Upper lobe of right lung (tissue), 1 donor: ENCODE results near the gene CXorf58. TPM values are rescaled to one million over a fixed set of nuclear protein-coding genes. Genes with fewer than 3 reads are reported as not detected.

Experiments used
- ATAC-seq: fragments of 200-7000 bp; cut with Tn5 transposase; one replicate; pipeline ENCODE4 v1.9.1; 2020; ENCODE audit warnings: mild to moderate bottlenecking, moderate library complexity
- DNase-seq: peaks from one replicate; pipeline ENCODE4 v3.0.0-alpha.2; 2020
- H3K27ac ChIP-seq: fragments of 200-600 bp; one replicate; pipeline ENCODE4 v1.8.0; 2022
- H3K27me3 ChIP-seq: fragments of 200-600 bp; one replicate; pipeline ENCODE4 v1.8.0; 2022; ENCODE audit warnings: mild to moderate bottlenecking
- H3K36me3 ChIP-seq: fragments of 200-600 bp; one replicate; pipeline ENCODE4 v1.8.0; 2022
- H3K4me1 ChIP-seq: fragments of 200-600 bp; one replicate; pipeline ENCODE4 v1.8.0; 2022
- H3K4me3 ChIP-seq: fragments of 200-600 bp; one replicate; pipeline ENCODE4 v1.8.0; 2022; ENCODE audit warnings: mild to moderate bottlenecking
- H3K9me3 ChIP-seq: fragments of 200-600 bp; one replicate; pipeline ENCODE4 v1.8.0; 2022
- CTCF ChIP-seq: fragments of 200-600 bp; IDR thresholded peaks from one replicate; pipeline ENCODE4 v1.8.0; 2022; ENCODE audit warnings: antibody characterized with exemption
- intact Hi-C: fragments of 100-400 bp; cut with DNase I; formaldehyde crosslinking; loops from one replicate; pipeline ENCODE4 v1.11.0; 2022
- total RNA-seq: library from RNA; stranded (reverse); fragmentation: NEBNext Ultra II Directional; extraction: Animal tissue kit (Norgen Biotek cat#: 25700); gene quantifications from one replicate; pipeline ENCODE4 v1.2.1, GENCODE V29; 2021
- donor health status: DM: no; HTN: yes; CAD: no; lungs with severe emphysema.

The CXorf58 gene
- total RNA-seq, 1 donor from 2014 or later: not detected

DNA sequence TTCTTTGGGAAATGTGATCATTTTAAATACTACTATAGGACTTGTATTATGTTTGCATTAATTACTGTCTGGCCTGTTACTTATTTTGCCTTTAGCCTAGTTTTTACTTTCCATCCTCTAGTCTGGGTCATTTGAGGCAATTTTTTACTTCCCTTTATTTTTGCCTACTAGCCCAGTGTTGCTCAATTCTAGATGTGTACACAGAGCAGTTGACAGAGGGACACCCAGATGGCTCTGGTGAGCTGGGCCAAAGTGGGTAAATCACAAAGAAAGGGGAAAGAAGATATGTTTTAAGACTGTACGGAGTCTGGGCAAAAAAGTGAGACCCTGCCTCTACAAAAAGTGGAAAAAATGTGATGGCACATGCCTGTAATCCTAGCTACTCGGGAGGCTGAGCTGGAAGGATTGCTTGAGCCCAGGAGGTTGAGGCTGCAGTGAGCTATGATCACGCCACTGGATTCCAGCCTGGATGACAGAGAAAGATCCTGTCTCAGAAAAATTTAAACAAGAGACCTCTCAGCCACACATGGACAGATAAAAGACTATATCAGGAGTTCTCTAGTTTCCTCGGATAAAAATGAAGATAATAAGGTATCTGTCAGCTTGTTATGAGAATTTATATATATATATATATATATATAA, 35.8 kb upstream of the CXorf58 start:
- peak; percentile 79 for ATAC-seq
- H3K27me3 ChIP-seq: no peaks in the 10 kb centered on the region
- H3K4me1 ChIP-seq: no peaks in the 10 kb centered on the region
- H3K36me3 ChIP-seq: no peaks in the 10 kb centered on the region
- no peak overlapping the region for H3K4me3 ChIP-seq
- TF ChIP-seq CTCF: no peak
- DNase-seq: no peak
- H3K9me3 ChIP-seq: no peaks in the 10 kb centered on the region
- intact Hi-C loops: no loop called here
- H3K27ac ChIP-seq: peak overlapping the region; percentile 11

- TF ChIP-seq CTCF: no peak
- Histone ChIP-seq H3K27ac (no peak overlapping the region), H3K36me3 (no peaks in the 10 kb centered on the region), H3K4me3 (no peak overlapping the region), H3K4me1 (no peaks in the 10 kb centered on the region), H3K9me3 (no peaks in the 10 kb centered on the region), H3K27me3 (no peaks in the 10 kb centered on the region)
- DNase-seq (no peak), ATAC-seq (peak; percentile 43)
- intact Hi-C loops: no loop called here
Measured at GRCh38 chrX:23879380-23880090, 28.3 kb upstream of the CXorf58 start.

DNA sequence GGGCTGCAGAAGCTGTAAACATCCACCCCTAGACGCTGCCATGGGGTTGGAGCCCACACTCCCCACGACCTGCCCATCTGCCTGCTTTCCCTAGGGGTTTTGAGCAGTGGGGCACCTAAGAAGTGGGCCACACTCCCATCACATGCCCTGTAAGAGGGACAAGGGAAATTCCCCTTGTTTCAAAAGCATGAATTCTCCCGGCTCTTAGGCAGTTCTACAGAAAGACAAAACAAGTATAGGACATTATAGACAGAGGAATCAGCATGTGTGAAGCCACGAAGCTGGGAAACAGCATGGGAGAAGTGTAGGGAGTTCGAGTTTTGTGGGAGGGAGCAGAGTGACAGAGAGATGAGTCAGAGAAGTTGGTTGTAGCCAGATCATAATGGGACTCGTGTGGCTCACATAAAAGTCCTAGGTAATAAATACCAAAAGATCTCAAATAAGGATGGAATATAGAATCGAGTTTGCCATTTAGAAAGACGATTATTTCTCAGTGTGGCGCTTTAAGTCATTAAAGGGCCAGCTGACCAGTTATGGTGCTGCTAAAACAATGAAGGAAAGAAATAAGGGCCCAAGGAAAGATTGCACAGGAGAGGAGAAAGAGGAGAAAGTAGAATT, 24.0 kb upstream of the CXorf58 start:
- no peak for TF ChIP-seq CTCF
- Histone ChIP-seq H3K36me3 (no peaks in the 10 kb centered on the region), H3K9me3 (no peaks in the 10 kb centered on the region), H3K4me3 (no peak overlapping the region), H3K4me1 (no peaks in the 10 kb centered on the region), H3K27ac (no peak overlapping the region), H3K27me3 (no peaks in the 10 kb centered on the region)
- no peak for ATAC-seq
- no peak for DNase-seq
- intact Hi-C loops: no loop called here

- intact Hi-C loops: no loop called here
- H3K27ac ChIP-seq: no peak overlapping the region
- H3K27me3 ChIP-seq: no peaks in the 10 kb centered on the region
- DNase-seq (no peak), ATAC-seq (no peak)
- H3K36me3 ChIP-seq: no peaks in the 10 kb centered on the region
- H3K4me3 ChIP-seq: no peak overlapping the region
- no peaks in the 10 kb centered on the region for H3K4me1 ChIP-seq
- no peaks in the 10 kb centered on the region for H3K9me3 ChIP-seq
- no peak for TF ChIP-seq CTCF
Measured at GRCh38 chrX:23884427-23885024, 23.3 kb upstream of the CXorf58 start.

GRCh38 chrX:23885803-23886202, 22.0 kb upstream of the CXorf58 start:
- TF ChIP-seq CTCF: no peak
- H3K36me3 ChIP-seq: no peaks in the 10 kb centered on the region
- intact Hi-C loops: no loop called here
- no peak overlapping the region for H3K27ac ChIP-seq
- no peaks in the 10 kb centered on the region for H3K4me1 ChIP-seq
- H3K27me3 ChIP-seq: no peaks in the 10 kb centered on the region
- H3K4me3 ChIP-seq: no peak overlapping the region
- no peak for DNase-seq
- no peak for ATAC-seq
- H3K9me3 ChIP-seq: no peaks in the 10 kb centered on the region
